ENCODE results near the gene XPNPEP1. TPM values are rescaled to one million over a fixed set of nuclear protein-coding genes. Genes with fewer than 3 reads are reported as not detected.

The XPNPEP1 gene
- total RNA-seq, 2 experiments from 2014 or later = 50.3 to 54.3 TPM

GRCh38 chr10:109940117-109940516 lies 16.8 kb upstream of the XPNPEP1 start:
- CTCF ChIA-PET = interaction anchor here (0.9 to 1.3 kb wide), 3 partner anchors 9 to 56 kb away, joined by 3 to 4 read pairs (median 3); no protein-coding TSS in a partner anchor

GRCh38 chr10:109939315-109939961 lies 16.1 kb upstream of the XPNPEP1 start:
- POLR2A ChIA-PET = interaction anchor here (0.6 to 2.3 kb wide), 7 partner anchors 24 to 182 kb away, joined by 3 to 8 read pairs (median 4); partner anchors contain the start of gene ADD3
- Mint-ChIP-seq H3K9me3 (no peaks in the 10 kb centered on the region), H3K27ac (peak overlapping the region; percentile 71), H3K4me3 (peak overlapping the region; percentile 64), H3K27me3 (no peaks in the 10 kb centered on the region), H3K36me3 (ENCODE audit: low read depth) (no peaks in the 10 kb centered on the region), H3K4me1 (ENCODE audit: low read depth) (peaks cover 56% of the 10 kb centered on the region)
- intact Hi-C loops (cut with DNase I, micrococcal nuclease) = loop anchor here in 1 of 2 experiments (5.0 kb wide), 1 partner anchor 42 kb away; no protein-coding TSS in a partner anchor
- TF ChIP-seq CTCF (IDR thresholded peaks at IDR 0.05) = no peak
- Histone ChIP-seq H3K4me1 (ENCODE audit: insufficient read depth, low read length) (peaks cover 41% of the 10 kb centered on the region), H3K9me3 (ENCODE audit: control insufficient read depth in 1 of 2, insufficient read depth in 1 of 2, low read length in 2 of 2) (no peaks in the 10 kb centered on the region), H3K27ac (ENCODE audit: low read depth in 1 of 2, low read length in 2 of 2) (no peak overlapping the region), H3K4me3 (ENCODE audit: low read length) (no peak overlapping the region), H3K27me3 (ENCODE audit: control insufficient read depth in 1 of 2, insufficient read depth in 2 of 2, low read length in 2 of 2) (no peaks in the 10 kb centered on the region), H3K36me3 (ENCODE audit: insufficient read depth, low read length) (no peaks in the 10 kb centered on the region)
- CTCF ChIA-PET = interaction anchor here (0.9 to 1.3 kb wide), 3 partner anchors 8 to 55 kb away, joined by 3 to 4 read pairs (median 3); no protein-coding TSS in a partner anchor
- peak; percentile 39 for ATAC-seq (ENCODE audit: poor library complexity)
- DNase-seq = peak in 1 of 14 experiments; percentile 24

More at GRCh38 chr10:109940117-109940516, 16.8 kb upstream of the XPNPEP1 start:
- Histone ChIP-seq H3K4me3 (ENCODE audit: low read length) (no peak overlapping the region), H3K36me3 (ENCODE audit: insufficient read depth, low read length) (no peaks in the 10 kb centered on the region), H3K27me3 (ENCODE audit: control insufficient read depth in 1 of 2, insufficient read depth in 2 of 2, low read length in 2 of 2) (no peaks in the 10 kb centered on the region), H3K4me1 (ENCODE audit: insufficient read depth, low read length) (peaks cover 34% of the 10 kb centered on the region), H3K9me3 (ENCODE audit: control insufficient read depth in 1 of 2, insufficient read depth in 1 of 2, low read length in 2 of 2) (no peaks in the 10 kb centered on the region), H3K27ac (ENCODE audit: low read depth in 1 of 2, low read length in 2 of 2) (no peak overlapping the region)
- Mint-ChIP-seq H3K36me3 (ENCODE audit: low read depth) (no peaks in the 10 kb centered on the region), H3K27ac (peak overlapping the region; percentile 71), H3K27me3 (no peaks in the 10 kb centered on the region), H3K4me3 (no peak overlapping the region), H3K9me3 (no peaks in the 10 kb centered on the region), H3K4me1 (ENCODE audit: low read depth) (peaks cover 49% of the 10 kb centered on the region)
- DNase-seq (no peak), ATAC-seq (ENCODE audit: poor library complexity) (no peak)
- no peak for TF ChIP-seq CTCF (IDR thresholded peaks at IDR 0.05)
- POLR2A ChIA-PET = interaction anchor here (0.6 to 2.3 kb wide), 6 partner anchors 37 to 181 kb away, joined by 3 to 8 read pairs (median 4); partner anchors contain the start of gene ADD3
- intact Hi-C loops (cut with DNase I, micrococcal nuclease) = no loop called here

GRCh38 chr10:109937460-109938065 lies 14.3 kb upstream of the XPNPEP1 start:
- no peak for TF ChIP-seq CTCF (IDR thresholded peaks at IDR 0.05)
- Mint-ChIP-seq H3K27me3 (no peaks in the 10 kb centered on the region), H3K4me3 (peak overlapping the region; percentile 59), H3K9me3 (no peaks in the 10 kb centered on the region), H3K4me1 (ENCODE audit: low read depth) (peaks cover 75% of the 10 kb centered on the region), H3K27ac (peak overlapping the region; percentile 31), H3K36me3 (ENCODE audit: low read depth) (no peaks in the 10 kb centered on the region)
- H3K36me3 ChIP-seq (ENCODE audit: insufficient read depth, low read length) = no peaks in the 10 kb centered on the region
- no peak overlapping the region for H3K27ac ChIP-seq (ENCODE audit: low read depth in 1 of 2, low read length in 2 of 2)
- DNase-seq (peak in 3 of 14 experiments; percentile 11 to 38 (median 21)), ATAC-seq (ENCODE audit: poor library complexity) (no peak)
- H3K9me3 ChIP-seq (ENCODE audit: control insufficient read depth in 1 of 2, insufficient read depth in 1 of 2, low read length in 2 of 2) = no peaks in the 10 kb centered on the region
- ChIA-PET POLR2A (interaction anchor here (1.0 to 2.3 kb wide), 2 partner anchors 29 to 35 kb away, joined by 3 to 8 read pairs; no protein-coding TSS in a partner anchor), CTCF (no interaction called here)
- intact Hi-C loops (cut with DNase I, micrococcal nuclease) = loop anchor here in 1 of 2 experiments (5.0 kb wide), 1 partner anchor 40 kb away; no protein-coding TSS in a partner anchor
- peaks cover 57% of the 10 kb centered on the region for H3K4me1 ChIP-seq (ENCODE audit: insufficient read depth, low read length)
- no peaks in the 10 kb centered on the region for H3K27me3 ChIP-seq (ENCODE audit: control insufficient read depth in 1 of 2, insufficient read depth in 2 of 2, low read length in 2 of 2)
- H3K4me3 ChIP-seq (ENCODE audit: low read length) = no peak overlapping the region
